HEK293 (cell line): ENCODE results near the gene RUNX1.

Experiments
- CTCF ChIA-PET: fragments of 350-600 bp; formaldehyde crosslinking; extraction: SDS; loops from one replicate; lab custom pipeline; 2021; ENCODE audit warnings: antibody characterized with exemption; lab: Yijun Ruan, JAX
- POLR2A ChIA-PET: fragments of 300-600 bp; formaldehyde crosslinking; extraction: SDS; loops from one replicate; lab custom pipeline; 2020; ENCODE audit warnings: antibody characterized with exemption, inconsistent platforms; lab: Yijun Ruan, JAX
- H3K27ac ChIP-seq: fragments of 200-500 bp; sonication (Bioruptor generic); 2 replicates; pipeline ENCODE4 v1.5.1; 2014; ENCODE audit warnings: low read depth, low read length, control low read depth, inconsistent platforms; ENCODE audit errors: extremely low read depth
- H3K36me3 ChIP-seq, 2 experiments: fragments of 200-500 bp in 1 of 2; sonication (Bioruptor generic) in 1 of 2; 1 replicate in 1 of 2; 2 replicates in 1 of 2; pipeline ENCODE4 v1.5.1; 2014 to 2017; ENCODE audit warnings: inconsistent platforms in 2 of 2, low read length in 2 of 2; ENCODE audit not compliant: control insufficient read depth in 2 of 2, insufficient read depth in 1 of 2
- H3K4me1 ChIP-seq: fragments of 200-500 bp; sonication (Bioruptor generic); 2 replicates; pipeline ENCODE4 v1.5.1; 2014; ENCODE audit warnings: mild to moderate bottlenecking, low read length, inconsistent platforms; ENCODE audit not compliant: control insufficient read depth, insufficient read depth
- H3K4me3 ChIP-seq: 2 replicates; pipeline ENCODE4 v1.5.1; 2011; ENCODE audit warnings: low read depth, mild to moderate bottlenecking, control low read depth, low read length, moderate library complexity
- H3K9me3 ChIP-seq: fragments of 200-500 bp; sonication (Bioruptor generic); 2 replicates; pipeline ENCODE4 v1.5.1; 2014; ENCODE audit warnings: low read depth, low read length, inconsistent platforms; ENCODE audit not compliant: control insufficient read depth, insufficient read depth
- GFI1B ChIP-seq: fragments of 450-650 bp; formaldehyde crosslinking; IDR thresholded peaks from 2 replicates; pipeline ENCODE4 v1.5.1; 2016; ENCODE audit warnings: missing biosample characterization, missing genetic modification characterization
- OSR2 ChIP-seq: fragments of 450-650 bp; formaldehyde crosslinking; IDR thresholded peaks from 2 replicates; pipeline ENCODE4 v1.5.1; 2016; ENCODE audit warnings: missing biosample characterization, missing genetic modification characterization
- PRDM10 ChIP-seq: fragments of 450-650 bp; formaldehyde crosslinking; IDR thresholded peaks from 2 replicates; pipeline ENCODE4 v1.5.1; 2016; ENCODE audit warnings: missing biosample characterization, missing genetic modification characterization
- REPIN1 ChIP-seq: fragments of 450-650 bp; formaldehyde crosslinking; IDR thresholded peaks from 2 replicates; pipeline ENCODE4 v1.5.1; 2017; ENCODE audit warnings: missing biosample characterization, missing genetic modification characterization, low read depth
- TCF7L2 ChIP-seq: IDR thresholded peaks from 2 replicates; pipeline ENCODE4 v1.6.1; 2011; ENCODE audit warnings: low read depth, mild to moderate bottlenecking, inconsistent platforms, low read length, moderate library complexity, borderline replicate concordance
- WT1 ChIP-seq: fragments of 450-650 bp; formaldehyde crosslinking; IDR thresholded peaks from 2 replicates; pipeline ENCODE4 v1.5.1; 2016; ENCODE audit warnings: missing biosample characterization, missing genetic modification characterization
- ZBTB26 ChIP-seq: fragments of 450-650 bp; formaldehyde crosslinking; optimal IDR thresholded peaks from 2 replicates; pipeline ENCODE3; 2016; ENCODE audit warnings: missing biosample characterization, mild to moderate bottlenecking, missing genetic modification characterization
- ZFHX2 ChIP-seq: fragments of 450-650 bp; formaldehyde crosslinking; conservative IDR thresholded peaks from 2 replicates; pipeline ENCODE4 v1.5.1; 2016; ENCODE audit warnings: missing biosample characterization, missing genetic modification characterization
- ZNF16 ChIP-seq: fragments of 450-650 bp; formaldehyde crosslinking; IDR thresholded peaks from 2 replicates; pipeline ENCODE4 v1.5.1; 2016; ENCODE audit warnings: low read depth, missing biosample characterization, missing genetic modification characterization
- ZNF175 ChIP-seq: fragments of 450-650 bp; formaldehyde crosslinking; IDR thresholded peaks from 2 replicates; pipeline ENCODE4 v1.5.1; 2016; ENCODE audit warnings: missing biosample characterization, missing genetic modification characterization
- ZNF202 ChIP-seq: fragments of 450-650 bp; formaldehyde crosslinking; IDR thresholded peaks from 2 replicates; pipeline ENCODE4 v1.5.1; 2016; ENCODE audit warnings: missing biosample characterization, missing genetic modification characterization, borderline replicate concordance
- ZNF280C ChIP-seq: fragments of 450-650 bp; formaldehyde crosslinking; IDR thresholded peaks from 2 replicates; pipeline ENCODE4 v1.5.1; 2016; ENCODE audit warnings: missing biosample characterization, missing genetic modification characterization
- ZNF280D ChIP-seq: fragments of 450-650 bp; formaldehyde crosslinking; IDR thresholded peaks from 2 replicates; pipeline ENCODE4 v1.5.1; 2016; ENCODE audit warnings: missing biosample characterization, missing genetic modification characterization
- ZNF341 ChIP-seq: fragments of 450-650 bp; formaldehyde crosslinking; IDR thresholded peaks from 2 replicates; pipeline ENCODE4; 2016; ENCODE audit warnings: low read depth, missing biosample characterization, missing genetic modification characterization
- ZNF394 ChIP-seq: fragments of 450-650 bp; formaldehyde crosslinking; IDR thresholded peaks from 2 replicates; pipeline ENCODE4 v1.5.1; 2016; ENCODE audit warnings: missing biosample characterization, missing genetic modification characterization, mild to moderate bottlenecking, moderate library complexity, borderline replicate concordance
- ZNF449 ChIP-seq: fragments of 450-650 bp; formaldehyde crosslinking; IDR thresholded peaks from 2 replicates; pipeline ENCODE4 v1.5.1; 2017; ENCODE audit warnings: missing biosample characterization, mild to moderate bottlenecking, missing genetic modification characterization, moderate library complexity
- ZNF585B ChIP-seq: fragments of 450-650 bp; formaldehyde crosslinking; IDR thresholded peaks from 2 replicates; pipeline ENCODE4 v1.5.1; 2016; ENCODE audit warnings: missing biosample characterization, missing genetic modification characterization
- ZNF791 ChIP-seq: fragments of 450-650 bp; formaldehyde crosslinking; IDR thresholded peaks from 2 replicates; pipeline ENCODE4 v1.5.1; 2016; ENCODE audit warnings: missing biosample characterization, missing genetic modification characterization
- ZNF830 ChIP-seq: fragments of 450-650 bp; IDR thresholded peaks from 2 replicates; pipeline ENCODE4 v1.5.0; 2018; ENCODE audit warnings: missing biosample characterization, missing genetic modification characterization, low read depth, mild to moderate bottlenecking, moderate library complexity

Gene RUNX1

GRCh38 chr21:34796518-34797200, 252.4 kb downstream of the RUNX1 start:
- TF ChIP-seq OSR2 (tag by site-specific recombination) (peak; percentile 19; the same call in 1 of the 2 replicates), ZFHX2 (tag by site-specific recombination) (0 out of 2 replicates have a peak, but pooled peaks have one; percentile 25), ZNF585B (tag by site-specific recombination) (no peak), ZNF341 (tag by site-specific recombination) (peak; percentile 28; the same call in 1 of the 2 replicates), ZNF830 (tag by site-specific recombination) (no peak), PRDM10 (0 out of 2 replicates have a peak, but pooled peaks have one; percentile 16), ZNF280C (tag by site-specific recombination) (no peak), ZNF280D (tag by site-specific recombination) (no peak), GFI1B (tag by site-specific recombination) (no peak), WT1 (tag by site-specific recombination) (no peak), ZNF202 (no peak), ZNF791 (tag by site-specific recombination) (no peak), TCF7L2 (peak; percentile 65), ZNF16 (no peak), ZNF449 (tag by site-specific recombination) (0 out of 2 replicates have a peak, but pooled peaks have one; percentile 18), REPIN1 (tag by site-specific recombination) (no peak), ZNF394 (no peak), ZBTB26 (tag by site-specific recombination) (no peak), ZNF175 (tag by site-specific recombination) (no peak)
- Histone ChIP-seq H3K9me3 (no peaks in the 10 kb centered on the region), H3K27ac (no peak overlapping the region), H3K36me3 (peaks cover 0 to 4% of the 10 kb centered on the region in 2 experiments; a peak in 1 of 3 replicates), H3K4me3 (no peak overlapping the region), H3K4me1 (peaks cover 5% of the 10 kb centered on the region)
- ChIA-PET CTCF (interaction anchor here (0.5 to 3.2 kb wide), 8 partner anchors 28 to 1099 kb away, joined by 3 to 16 read pairs (median 4); no protein-coding TSS in a partner anchor), POLR2A (interaction anchor here (0.7 to 2.1 kb wide), 2 partner anchors 92 to 1226 kb away, joined by 5 to 8 read pairs; no protein-coding TSS in a partner anchor)
